RWPE1 (cell line): ENCODE results near the gene NEUROD4.

ENCODE experiments used
- CTCF ChIA-PET: fragments of 350-600 bp; sonication (Branson Sonifier 250); formaldehyde crosslinking; extraction: SDS; loops from one replicate; lab custom pipeline; 2021; lab: Yijun Ruan, JAX
- POLR2A ChIA-PET: fragments of 400-600 bp; formaldehyde crosslinking; extraction: SDS; loops from one replicate; lab custom pipeline; 2020; ENCODE audit warnings: antibody characterized with exemption; ENCODE audit not compliant: low non-redundant PET; lab: Yijun Ruan, JAX
- DNase-seq: peaks from one replicate; pipeline ENCODE4 v3.0.0; 2012; ENCODE audit warnings: low spot score
- H3K27ac ChIP-seq: fragments of 450-650 bp; 2 replicates; pipeline ENCODE4 v1.5.1; 2017
- CTCF ChIP-seq: fragments of 450-650 bp; conservative IDR thresholded peaks from 2 replicates; pipeline ENCODE4 v1.5.1; 2017; ENCODE audit warnings: low read depth, mild to moderate bottlenecking

NEUROD4 gene

GRCh38 chr12:54987611-54988231 lies 32.1 kb upstream of the NEUROD4 start:
- H3K27ac ChIP-seq = no peak overlapping the region
- DNase-seq = no peak
- ChIA-PET CTCF (no interaction called here), POLR2A (no interaction called here)
- TF ChIP-seq CTCF = no peak

- no peak overlapping the region for H3K27ac ChIP-seq
- TF ChIP-seq CTCF = no peak
- CTCF ChIA-PET = no interaction called here
- no peak for DNase-seq
- POLR2A ChIA-PET = no interaction called here
Measured at GRCh38 chr12:54988402-54989054, 31.2 kb upstream of the NEUROD4 start.

GRCh38 chr12:54989829-54990228 lies 29.9 kb upstream of the NEUROD4 start:
- no peak overlapping the region for H3K27ac ChIP-seq
- ChIA-PET CTCF (no interaction called here), POLR2A (no interaction called here)
- DNase-seq = no peak
- no peak for TF ChIP-seq CTCF

- no peak overlapping the region for H3K27ac ChIP-seq
- TF ChIP-seq CTCF = no peak
- ChIA-PET POLR2A (no interaction called here), CTCF (no interaction called here)
- DNase-seq = no peak
Measured at GRCh38 chr12:54991161-54991990, 28.4 kb upstream of the NEUROD4 start.

- ChIA-PET POLR2A (no interaction called here), CTCF (interaction anchor here (1.7 to 3.0 kb wide), 2 partner anchors 76 to 80 kb away, joined by 21 to 39 read pairs; no protein-coding TSS in a partner anchor)
- H3K27ac ChIP-seq = no peak overlapping the region
- no peak for DNase-seq
- no peak for TF ChIP-seq CTCF
Measured at GRCh38 chr12:54991991-54992375, 27.8 kb upstream of the NEUROD4 start.

GRCh38 chr12:54993181-54993835 lies 26.5 kb upstream of the NEUROD4 start:
- POLR2A ChIA-PET = no interaction called here
- peak; percentile 60 for DNase-seq
- no peak overlapping the region for H3K27ac ChIP-seq
- CTCF ChIA-PET = interaction anchor here (0.6 to 3.0 kb wide), 19 partner anchors 9 to 268 kb away, joined by 3 to 39 read pairs (median 4); partner anchors contain the start of gene TESPA1
- TF ChIP-seq CTCF = peak; percentile 84
